ENCODE results near the gene DEGS2.
"Not testable (repeated sequence)": the region's sequence is repeated elsewhere in the genome, so short reads cannot be mapped to it uniquely, and the experiment has no call there.

The DEGS2 gene

DNA sequence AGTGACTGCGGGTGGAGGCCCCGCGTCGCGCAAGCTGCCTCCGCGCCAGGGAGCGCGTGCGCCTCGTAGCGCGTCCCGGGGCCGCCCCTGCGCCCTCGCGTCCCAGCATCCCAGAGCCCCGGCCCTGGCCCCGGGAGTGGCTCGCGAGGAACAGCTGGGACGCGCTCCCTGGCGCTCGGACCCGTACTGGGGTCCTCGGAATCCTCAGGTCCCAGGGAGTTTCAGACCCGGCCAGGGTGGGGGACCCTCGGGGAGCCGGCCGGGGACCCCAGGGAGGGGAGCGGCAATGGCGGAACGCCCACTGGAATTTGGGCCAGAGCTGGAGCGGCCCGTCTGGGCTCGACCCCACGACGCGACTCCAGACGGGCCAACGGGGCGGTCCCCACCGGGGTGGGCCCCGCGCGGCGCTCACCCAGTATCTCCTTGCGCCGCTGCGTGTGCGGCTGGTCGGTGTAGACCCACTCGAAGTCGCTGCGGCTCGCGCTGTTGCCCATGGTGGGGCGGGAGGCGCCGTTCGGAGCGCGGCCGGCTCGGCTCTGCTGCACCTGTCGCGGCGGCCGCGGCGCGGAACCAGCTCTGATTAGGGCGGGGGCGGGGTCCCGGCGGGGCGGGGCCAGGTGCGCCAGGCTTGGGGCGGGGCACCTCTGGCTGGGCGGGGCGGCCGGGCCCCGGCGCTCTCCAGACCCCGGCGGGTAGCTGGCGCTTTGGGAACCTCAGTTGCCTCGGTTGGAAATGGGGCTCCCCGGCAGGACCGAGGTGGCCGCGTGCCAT is at the start of gene DEGS2:
DEGS2 (minus strand) TSS at position 552 of the 771 bp plus-strand sequence; CDS start at position 494, 58 bp downstream.
- Histone ChIP-seq H3K4me3 (ENCODE audit: low read length in 2 of 2) (peak within 1 kb of the TSS; percentile 67 to 69), H3K4me1 (ENCODE audit: control insufficient read depth in 2 of 2, insufficient read depth in 2 of 2, low read length in 2 of 2) (peaks cover 27 to 30% of the 10 kb centered on the region in 2 donors), H3K27ac (ENCODE audit: low read depth in 2 of 2, low read length in 2 of 2) (peak within 1 kb of the TSS; percentile 71 to 89), H3K36me3 (ENCODE audit: control insufficient read depth in 2 of 2, insufficient read depth in 2 of 2, low read length in 2 of 2) (no peaks in the 10 kb centered on the region), H3K9ac (ENCODE audit: low read depth in 1 of 2, low read length in 2 of 2) (peak within 1 kb of the TSS; percentile 68 to 87), H3K9me3 (ENCODE audit: control insufficient read depth in 2 of 2, low read length in 2 of 2) (no peaks in the 10 kb centered on the region), H3K27me3 (ENCODE audit: control insufficient read depth in 2 of 2, insufficient read depth in 2 of 2, low read length in 2 of 2) (peaks cover 6 to 9% of the 10 kb centered on the region in 2 donors)

DNA sequence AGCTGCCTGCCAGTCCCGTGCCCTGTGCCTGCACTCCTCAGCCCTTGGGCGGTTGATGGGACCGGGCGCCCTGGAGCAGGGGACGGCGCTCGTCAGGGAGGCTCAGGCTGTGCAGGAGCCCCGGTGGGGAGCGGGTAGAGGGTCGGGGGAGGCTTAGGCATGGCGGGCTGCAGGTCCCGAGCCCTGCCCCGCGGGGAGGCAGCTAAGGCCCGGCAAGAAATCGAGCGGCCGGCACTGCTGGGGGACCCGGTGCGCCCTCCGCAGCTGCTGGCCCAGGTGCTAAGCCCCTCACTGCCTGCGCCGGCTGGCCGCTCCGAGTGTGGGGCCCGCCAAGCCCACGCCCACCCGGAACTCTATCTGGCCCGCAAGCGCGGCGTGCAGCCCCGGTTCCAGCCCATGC is 48.7 kb upstream of the DEGS2 start:
- H3K4me3 ChIP-seq (ENCODE audit: low read length in 2 of 2); H3K9ac ChIP-seq (ENCODE audit: low read depth in 1 of 2, low read length in 2 of 2); H3K4me1 ChIP-seq (ENCODE audit: control insufficient read depth in 2 of 2, insufficient read depth in 2 of 2, low read length in 2 of 2); H3K36me3 ChIP-seq (ENCODE audit: control insufficient read depth in 2 of 2, insufficient read depth in 2 of 2, low read length in 2 of 2); H3K27ac ChIP-seq (ENCODE audit: low read depth in 2 of 2, low read length in 2 of 2); H3K27me3 ChIP-seq (ENCODE audit: control insufficient read depth in 2 of 2, insufficient read depth in 2 of 2, low read length in 2 of 2); H3K9me3 ChIP-seq (ENCODE audit: control insufficient read depth in 2 of 2, low read length in 2 of 2): not testable (repeated sequence)

DNA sequence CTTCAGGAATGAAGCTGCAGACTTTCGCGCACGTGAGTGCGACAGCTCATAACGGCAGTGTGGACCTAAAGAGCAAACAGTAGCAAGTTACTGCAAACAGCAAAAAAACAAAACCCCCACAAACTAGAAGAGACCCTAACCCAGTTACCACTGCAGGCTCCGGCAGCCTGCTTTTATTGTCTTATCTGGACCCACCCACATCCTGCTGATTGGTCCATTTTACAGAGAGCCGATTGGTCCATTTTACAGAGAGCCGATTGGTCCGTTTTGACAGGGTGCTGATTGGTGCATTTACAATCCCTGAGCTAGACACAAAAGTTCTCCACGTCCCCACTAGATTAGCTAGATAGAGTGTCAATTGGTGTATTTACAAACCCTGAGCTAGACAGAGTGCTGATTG is 48.1 kb upstream of the DEGS2 start:
- not testable (repeated sequence) for H3K36me3 ChIP-seq (ENCODE audit: control insufficient read depth in 2 of 2, insufficient read depth in 2 of 2, low read length in 2 of 2); H3K9me3 ChIP-seq (ENCODE audit: control insufficient read depth in 2 of 2, low read length in 2 of 2); H3K4me1 ChIP-seq (ENCODE audit: control insufficient read depth in 2 of 2, insufficient read depth in 2 of 2, low read length in 2 of 2)

DNA sequence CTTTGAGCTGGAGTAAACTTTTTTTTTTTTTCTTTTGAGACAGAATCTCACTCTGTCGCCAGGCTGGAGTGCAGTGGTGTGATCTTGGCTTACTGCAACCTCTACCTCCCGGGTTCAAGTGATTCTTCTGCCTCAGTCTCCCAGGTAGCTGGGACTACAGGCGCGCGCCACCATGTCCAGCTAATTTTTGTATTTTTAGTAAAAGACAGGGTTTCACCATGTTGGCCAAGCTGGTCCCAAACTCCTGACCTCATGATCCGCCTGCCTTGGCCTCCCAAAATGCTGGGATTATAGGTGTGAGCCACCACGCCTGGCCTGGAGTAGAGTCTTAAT is 45.4 kb upstream of the DEGS2 start:
- H3K9me3 ChIP-seq (ENCODE audit: control insufficient read depth in 2 of 2, low read length in 2 of 2); H3K36me3 ChIP-seq (ENCODE audit: control insufficient read depth in 2 of 2, insufficient read depth in 2 of 2, low read length in 2 of 2); H3K4me3 ChIP-seq (ENCODE audit: low read length in 2 of 2); H3K4me1 ChIP-seq (ENCODE audit: control insufficient read depth in 2 of 2, insufficient read depth in 2 of 2, low read length in 2 of 2); H3K27me3 ChIP-seq (ENCODE audit: control insufficient read depth in 2 of 2, insufficient read depth in 2 of 2, low read length in 2 of 2); H3K27ac ChIP-seq (ENCODE audit: low read depth in 2 of 2, low read length in 2 of 2); H3K9ac ChIP-seq (ENCODE audit: low read depth in 1 of 2, low read length in 2 of 2): not testable (repeated sequence)

More for the DNA sequence above, 48.1 kb upstream of the DEGS2 start:
- H3K27ac ChIP-seq (ENCODE audit: low read depth in 2 of 2, low read length in 2 of 2); H3K4me3 ChIP-seq (ENCODE audit: low read length in 2 of 2); H3K27me3 ChIP-seq (ENCODE audit: control insufficient read depth in 2 of 2, insufficient read depth in 2 of 2, low read length in 2 of 2); H3K9ac ChIP-seq (ENCODE audit: low read depth in 1 of 2, low read length in 2 of 2): not testable (repeated sequence)

DNA sequence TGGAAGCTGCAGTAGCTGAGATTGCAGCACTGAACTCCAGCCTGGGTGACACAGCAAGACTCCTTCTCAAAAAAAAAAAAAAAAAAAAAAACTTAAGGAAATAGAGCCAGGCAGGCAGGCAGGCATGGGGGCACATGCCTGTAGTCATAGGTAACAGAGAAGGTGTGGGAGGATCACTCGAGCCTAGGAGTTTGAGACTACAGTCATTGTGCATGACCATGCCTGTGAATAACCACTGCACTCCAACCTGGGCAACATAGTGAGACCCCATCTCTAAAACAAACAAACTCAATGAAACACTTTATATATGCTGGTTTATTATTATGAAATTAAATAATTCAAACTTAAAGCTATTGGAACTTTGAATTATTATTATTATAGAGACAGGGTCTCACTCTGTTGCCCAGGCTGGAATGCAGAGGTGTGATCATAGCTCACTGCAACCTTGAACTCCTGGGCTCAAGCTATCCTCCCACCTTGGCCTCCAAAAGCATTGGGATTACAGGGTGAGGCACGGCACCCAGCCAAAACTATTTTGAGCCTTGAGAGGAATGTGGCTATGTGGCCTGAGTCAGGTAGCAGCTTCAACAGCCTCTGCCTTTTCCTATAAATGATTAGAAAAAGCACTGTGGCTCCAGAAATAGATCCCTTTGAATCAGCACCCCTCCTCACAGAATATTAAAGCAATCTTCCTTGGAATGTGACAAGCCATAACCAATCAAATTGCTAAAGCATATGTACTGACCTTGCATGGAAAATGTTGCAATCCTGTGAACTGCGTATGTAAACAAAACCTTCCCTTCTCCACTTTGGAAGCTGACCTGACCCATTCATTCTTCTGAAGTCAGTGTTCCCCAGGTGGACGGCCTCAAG is 44.8 kb upstream of the DEGS2 start:
- Histone ChIP-seq H3K4me1 (ENCODE audit: control insufficient read depth in 2 of 2, insufficient read depth in 2 of 2, low read length in 2 of 2) (peaks cover 0 to 2% of the 10 kb centered on the region in 2 donors), H3K9me3 (ENCODE audit: control insufficient read depth in 2 of 2, low read length in 2 of 2) (no peaks in the 10 kb centered on the region), H3K9ac (ENCODE audit: low read depth in 1 of 2, low read length in 2 of 2) (no peak overlapping the region), H3K36me3 (ENCODE audit: control insufficient read depth in 2 of 2, insufficient read depth in 2 of 2, low read length in 2 of 2) (no peaks in the 10 kb centered on the region), H3K27me3 (ENCODE audit: control insufficient read depth in 2 of 2, insufficient read depth in 2 of 2, low read length in 2 of 2) (no peaks in the 10 kb centered on the region), H3K27ac (ENCODE audit: low read depth in 2 of 2, low read length in 2 of 2) (no peak overlapping the region), H3K4me3 (ENCODE audit: low read length in 2 of 2) (no peak overlapping the region)

DNA sequence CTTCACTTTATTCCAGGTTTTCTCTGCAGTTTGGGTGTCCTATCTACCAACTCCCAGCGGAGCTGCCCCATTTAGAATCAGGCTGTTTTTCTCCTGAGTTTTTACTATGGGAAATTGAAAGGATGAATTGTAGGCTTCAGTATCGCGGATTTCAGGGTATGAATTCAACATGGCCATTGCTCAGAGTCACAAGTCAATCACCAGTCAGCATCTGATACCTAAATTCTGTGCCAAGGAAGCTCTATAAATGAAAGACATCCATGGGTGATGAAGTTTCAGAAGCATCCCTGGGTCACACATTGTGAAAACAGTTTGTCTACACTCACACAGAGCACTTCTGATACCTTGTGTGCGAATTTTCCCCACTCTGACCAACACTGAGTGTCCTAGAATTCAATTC is 43.7 kb upstream of the DEGS2 start:
- H3K9ac ChIP-seq (ENCODE audit: low read depth in 1 of 2, low read length in 2 of 2): no peak overlapping the region
- H3K27ac ChIP-seq (ENCODE audit: low read depth in 2 of 2, low read length in 2 of 2): no peak overlapping the region
- peaks cover 0 to 2% of the 10 kb centered on the region in 2 donors for H3K4me1 ChIP-seq (ENCODE audit: control insufficient read depth in 2 of 2, insufficient read depth in 2 of 2, low read length in 2 of 2)
- H3K9me3 ChIP-seq (ENCODE audit: control insufficient read depth in 2 of 2, low read length in 2 of 2): no peaks in the 10 kb centered on the region
- H3K27me3 ChIP-seq (ENCODE audit: control insufficient read depth in 2 of 2, insufficient read depth in 2 of 2, low read length in 2 of 2): no peaks in the 10 kb centered on the region
- no peak overlapping the region for H3K4me3 ChIP-seq (ENCODE audit: low read length in 2 of 2)
- H3K36me3 ChIP-seq (ENCODE audit: control insufficient read depth in 2 of 2, insufficient read depth in 2 of 2, low read length in 2 of 2): no peaks in the 10 kb centered on the region

DNA sequence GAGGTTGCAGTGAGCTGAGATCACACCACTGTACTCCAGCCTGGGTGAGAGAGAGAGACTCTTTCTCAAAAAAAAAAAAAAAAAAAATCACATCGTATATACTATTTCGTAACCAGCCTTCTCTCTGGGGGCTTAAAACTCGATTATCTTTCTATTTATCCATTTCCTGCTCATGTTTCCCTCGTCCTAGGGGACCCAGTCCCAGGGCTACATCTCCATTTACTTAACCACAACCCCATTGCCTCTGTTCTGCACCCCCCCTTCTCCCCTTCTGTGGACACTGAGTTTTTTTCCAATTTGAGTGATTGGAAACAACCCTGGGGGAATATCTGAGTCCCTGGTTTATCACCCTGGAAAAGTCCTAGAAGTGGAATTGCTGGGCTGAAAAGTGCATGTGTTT is 43.3 kb upstream of the DEGS2 start:
- Histone ChIP-seq H3K4me1 (ENCODE audit: control insufficient read depth in 2 of 2, insufficient read depth in 2 of 2, low read length in 2 of 2) (peaks cover 0 to 2% of the 10 kb centered on the region in 2 donors), H3K9me3 (ENCODE audit: control insufficient read depth in 2 of 2, low read length in 2 of 2) (no peaks in the 10 kb centered on the region), H3K27me3 (ENCODE audit: control insufficient read depth in 2 of 2, insufficient read depth in 2 of 2, low read length in 2 of 2) (no peaks in the 10 kb centered on the region), H3K4me3 (ENCODE audit: low read length in 2 of 2) (no peak overlapping the region), H3K27ac (ENCODE audit: low read depth in 2 of 2, low read length in 2 of 2) (no peak overlapping the region), H3K9ac (ENCODE audit: low read depth in 1 of 2, low read length in 2 of 2) (no peak overlapping the region), H3K36me3 (ENCODE audit: control insufficient read depth in 2 of 2, insufficient read depth in 2 of 2, low read length in 2 of 2) (no peaks in the 10 kb centered on the region)

DNA sequence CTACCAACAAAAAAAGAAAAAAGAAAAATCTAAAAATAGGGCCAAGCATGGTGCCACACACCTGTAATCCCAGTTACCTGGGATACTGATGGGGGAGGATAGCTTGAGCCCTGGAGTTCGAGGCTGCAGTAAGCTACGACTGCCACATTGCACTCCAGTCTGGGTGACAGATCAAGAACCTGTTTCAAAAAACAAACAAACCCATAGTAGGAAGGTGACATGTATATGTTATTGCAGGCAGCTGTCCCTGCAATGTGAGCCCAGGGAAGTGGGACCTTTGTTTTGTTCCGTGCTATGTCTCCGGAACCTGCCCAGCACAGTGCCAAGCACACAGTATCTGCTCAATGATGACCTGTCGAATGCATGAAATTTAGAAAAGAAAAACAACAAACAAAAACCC is 42.3 kb upstream of the DEGS2 start:
- H3K4me1 ChIP-seq (ENCODE audit: control insufficient read depth in 2 of 2, insufficient read depth in 2 of 2, low read length in 2 of 2): peaks cover 0 to 2% of the 10 kb centered on the region in 2 donors
- no peaks in the 10 kb centered on the region for H3K27me3 ChIP-seq (ENCODE audit: control insufficient read depth in 2 of 2, insufficient read depth in 2 of 2, low read length in 2 of 2)
- H3K4me3 ChIP-seq (ENCODE audit: low read length in 2 of 2): no peak overlapping the region
- H3K27ac ChIP-seq (ENCODE audit: low read depth in 2 of 2, low read length in 2 of 2): no peak overlapping the region
- no peaks in the 10 kb centered on the region for H3K9me3 ChIP-seq (ENCODE audit: control insufficient read depth in 2 of 2, low read length in 2 of 2)
- no peak overlapping the region for H3K9ac ChIP-seq (ENCODE audit: low read depth in 1 of 2, low read length in 2 of 2)
- no peaks in the 10 kb centered on the region for H3K36me3 ChIP-seq (ENCODE audit: control insufficient read depth in 2 of 2, insufficient read depth in 2 of 2, low read length in 2 of 2)

DNA sequence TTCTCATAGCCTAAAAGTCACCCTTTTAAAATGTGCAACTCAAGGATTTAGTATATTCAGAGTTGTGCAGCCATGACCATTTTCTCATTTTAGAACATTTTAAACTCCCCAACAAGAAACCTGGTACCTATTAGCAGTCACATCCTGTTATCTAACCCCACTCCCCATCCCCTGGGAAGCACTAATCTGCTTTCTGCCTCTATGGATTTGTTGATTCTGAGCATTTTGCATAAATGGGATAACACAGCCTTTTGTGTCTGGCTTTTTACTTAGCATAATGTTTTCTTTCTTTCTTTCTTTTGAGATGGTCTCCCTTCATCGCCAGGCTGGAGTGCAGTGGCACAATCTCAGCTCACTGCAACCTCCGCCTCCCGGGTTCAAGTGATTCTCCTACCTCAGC is 40.9 kb upstream of the DEGS2 start:
- Histone ChIP-seq H3K9me3 (ENCODE audit: control insufficient read depth in 2 of 2, low read length in 2 of 2) (no peaks in the 10 kb centered on the region), H3K27me3 (ENCODE audit: control insufficient read depth in 2 of 2, insufficient read depth in 2 of 2, low read length in 2 of 2) (no peaks in the 10 kb centered on the region), H3K4me1 (ENCODE audit: control insufficient read depth in 2 of 2, insufficient read depth in 2 of 2, low read length in 2 of 2) (peaks cover 0 to 2% of the 10 kb centered on the region in 2 donors), H3K4me3 (ENCODE audit: low read length in 2 of 2) (no peak overlapping the region), H3K27ac (ENCODE audit: low read depth in 2 of 2, low read length in 2 of 2) (no peak overlapping the region), H3K9ac (ENCODE audit: low read depth in 1 of 2, low read length in 2 of 2) (no peak overlapping the region), H3K36me3 (ENCODE audit: control insufficient read depth in 2 of 2, insufficient read depth in 2 of 2, low read length in 2 of 2) (no peaks in the 10 kb centered on the region)

DNA sequence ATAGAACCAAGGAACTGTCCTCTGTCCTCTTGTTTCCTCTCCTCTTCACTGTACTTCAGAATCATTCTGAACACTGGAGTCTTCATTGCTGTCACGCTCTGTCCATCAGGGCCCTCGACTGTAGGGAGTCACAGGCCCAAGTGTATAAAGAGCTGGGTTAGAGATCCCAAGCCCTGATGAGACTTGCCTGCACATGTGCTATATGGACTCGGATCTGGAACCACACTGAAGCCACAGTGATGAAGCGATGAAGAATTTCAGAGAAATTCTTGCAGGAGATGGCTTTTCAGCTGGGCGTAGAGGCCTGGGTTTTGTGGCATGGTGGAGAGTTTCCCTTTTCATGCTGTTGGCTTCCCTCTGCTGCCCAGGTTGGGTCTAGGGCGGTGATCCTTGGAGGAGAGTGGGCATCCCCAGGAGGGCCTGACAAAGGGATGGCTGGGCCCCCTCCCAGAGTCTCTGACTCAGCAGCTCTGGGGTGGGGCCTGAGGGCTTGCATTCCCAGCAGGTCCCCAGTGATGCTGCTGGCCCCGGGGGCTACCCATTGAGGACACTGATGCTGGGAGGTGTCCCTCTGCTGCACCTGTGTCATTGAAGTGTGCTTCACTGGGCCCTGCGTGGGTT is 39.9 kb upstream of the DEGS2 start:
- H3K4me3 ChIP-seq (ENCODE audit: low read length in 2 of 2): no peak overlapping the region
- peaks cover 0 to 1% of the 10 kb centered on the region in 2 donors for H3K4me1 ChIP-seq (ENCODE audit: control insufficient read depth in 2 of 2, insufficient read depth in 2 of 2, low read length in 2 of 2)
- H3K27me3 ChIP-seq (ENCODE audit: control insufficient read depth in 2 of 2, insufficient read depth in 2 of 2, low read length in 2 of 2): no peaks in the 10 kb centered on the region
- H3K36me3 ChIP-seq (ENCODE audit: control insufficient read depth in 2 of 2, insufficient read depth in 2 of 2, low read length in 2 of 2): no peaks in the 10 kb centered on the region
- H3K9ac ChIP-seq (ENCODE audit: low read depth in 1 of 2, low read length in 2 of 2): no peak overlapping the region
- no peak overlapping the region for H3K27ac ChIP-seq (ENCODE audit: low read depth in 2 of 2, low read length in 2 of 2)
- no peaks in the 10 kb centered on the region for H3K9me3 ChIP-seq (ENCODE audit: control insufficient read depth in 2 of 2, low read length in 2 of 2)

Data from mucosa of rectum (tissue), 2 donors.